ENCODE measurements around the gene TRAPPC10. TPM values are rescaled to one million over a fixed set of nuclear protein-coding genes. Genes with fewer than 3 reads are reported as not detected.

The TRAPPC10 gene
- total RNA-seq, 2 donors from 2014 or later: 17.0 to 24.9 TPM

GRCh38 chr21:44053567-44053966 is 41.5 kb downstream of the TRAPPC10 start:
- intact Hi-C loops (cut with DNase I): no loop called here
- DNase-seq: no peak
- ATAC-seq: no peak

GRCh38 chr21:44054710-44055109 is 42.6 kb downstream of the TRAPPC10 start:
- intact Hi-C loops (cut with DNase I): no loop called here
- no peak for DNase-seq
- peak; percentile 56 to 82 for ATAC-seq

- no peak for ATAC-seq
- intact Hi-C loops (cut with DNase I): no loop called here
- no peak for DNase-seq
Observed at GRCh38 chr21:44057055-44057454, 44.9 kb downstream of the TRAPPC10 start.

- ATAC-seq (no peak), DNase-seq (no peak)
- intact Hi-C loops (cut with DNase I): no loop called here
Observed at GRCh38 chr21:44057960-44058651, 46.0 kb downstream of the TRAPPC10 start.

- ATAC-seq: no peak
- intact Hi-C loops (cut with DNase I): no loop called here
Observed at GRCh38 chr21:44058652-44058964, 46.5 kb downstream of the TRAPPC10 start.

GRCh38 chr21:44058981-44059380 is 46.9 kb downstream of the TRAPPC10 start:
- intact Hi-C loops (cut with DNase I): no loop called here
- ATAC-seq (no peak), DNase-seq (no peak)

More at GRCh38 chr21:44058652-44058964, 46.5 kb downstream of the TRAPPC10 start:
- DNase-seq: no peak

DNA sequence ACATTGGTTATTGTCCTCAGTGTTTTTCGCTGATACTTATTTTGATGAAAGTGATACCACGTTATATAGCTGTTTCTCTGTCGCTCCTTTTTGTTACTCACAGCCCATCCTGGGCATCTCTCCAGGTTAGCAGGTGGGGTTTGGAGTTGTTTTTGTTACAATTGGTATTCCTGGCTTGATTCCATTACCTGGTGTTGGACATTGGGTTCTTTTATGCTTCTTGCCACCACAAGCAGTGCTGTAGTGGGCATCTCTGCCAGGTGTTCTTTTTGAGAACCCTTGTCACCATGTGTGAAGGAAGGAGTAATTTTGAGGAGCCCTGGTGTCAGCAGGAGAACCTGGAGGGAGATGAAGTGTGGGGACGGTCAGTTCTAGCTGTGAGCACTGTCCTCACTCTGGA is 47.6 kb downstream of the TRAPPC10 start:
- intact Hi-C loops (cut with DNase I): no loop called here
- no peak for DNase-seq

DNA sequence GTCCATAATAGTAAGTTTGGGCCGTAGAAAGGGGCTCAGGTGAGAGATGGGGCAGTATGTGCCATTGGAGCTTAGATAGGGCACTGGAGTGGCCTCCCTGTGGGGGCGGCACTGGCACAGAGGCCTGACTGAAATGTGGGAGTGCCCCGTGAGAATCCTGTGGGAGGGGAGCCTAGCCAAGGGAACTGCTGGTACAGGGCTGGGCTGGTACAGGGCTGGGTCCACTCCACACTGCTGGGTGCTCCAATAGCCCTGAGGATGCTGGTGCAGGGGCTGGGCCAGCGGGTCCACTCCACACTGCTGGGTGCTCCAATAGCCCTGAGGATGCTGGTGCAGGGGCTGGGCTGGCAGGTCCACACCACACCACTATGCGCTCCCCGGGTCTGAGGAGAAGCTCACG is 50.3 kb downstream of the TRAPPC10 start:
- intact Hi-C loops (cut with DNase I): no loop called here
- ATAC-seq: peak in 1 of 2 donors; percentile 85
- no peak for DNase-seq

More for the DNA sequence above, 47.6 kb downstream of the TRAPPC10 start:
- no peak for ATAC-seq

DNA sequence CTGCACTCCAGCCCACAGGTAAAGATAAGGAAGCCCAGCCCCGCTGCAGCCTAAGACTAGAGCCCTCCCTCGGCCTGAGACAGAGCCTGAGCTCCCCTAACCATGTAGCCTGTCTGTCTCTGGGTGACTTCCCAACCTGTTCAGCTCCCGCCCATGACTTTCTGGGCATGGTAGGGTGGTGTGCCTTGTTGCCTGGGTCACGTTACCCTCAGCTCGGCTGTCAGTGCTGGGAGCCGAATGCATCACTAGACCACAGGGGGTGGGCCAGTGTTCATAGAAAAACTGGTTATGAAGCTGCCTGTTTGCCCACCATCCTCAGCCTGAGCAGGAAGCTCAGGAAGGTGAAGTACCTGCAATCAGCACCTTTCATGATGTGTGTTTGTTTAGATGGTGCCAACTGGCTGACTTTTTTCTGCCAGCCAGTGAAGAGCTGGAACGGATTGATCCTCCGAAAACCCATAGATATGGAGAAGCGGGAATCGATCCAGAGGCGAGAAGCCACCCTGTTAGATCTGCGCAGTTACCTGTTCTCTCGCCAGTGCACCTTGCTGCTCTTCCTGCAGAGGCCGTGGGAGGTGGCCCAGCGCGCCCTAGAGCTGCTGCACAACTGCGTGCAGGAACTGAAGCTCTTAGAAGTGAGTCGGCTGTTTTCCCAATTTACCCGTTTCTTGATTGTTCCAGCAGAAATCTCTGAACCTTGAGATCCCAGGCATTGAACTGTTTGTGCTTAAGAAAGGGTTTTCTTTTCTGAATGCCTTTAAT is 51.2 kb downstream of the TRAPPC10 start:
- DNase-seq (no peak), ATAC-seq (peak in 1 of 2 donors; percentile 48)
- intact Hi-C loops (cut with DNase I): no loop called here

DNA sequence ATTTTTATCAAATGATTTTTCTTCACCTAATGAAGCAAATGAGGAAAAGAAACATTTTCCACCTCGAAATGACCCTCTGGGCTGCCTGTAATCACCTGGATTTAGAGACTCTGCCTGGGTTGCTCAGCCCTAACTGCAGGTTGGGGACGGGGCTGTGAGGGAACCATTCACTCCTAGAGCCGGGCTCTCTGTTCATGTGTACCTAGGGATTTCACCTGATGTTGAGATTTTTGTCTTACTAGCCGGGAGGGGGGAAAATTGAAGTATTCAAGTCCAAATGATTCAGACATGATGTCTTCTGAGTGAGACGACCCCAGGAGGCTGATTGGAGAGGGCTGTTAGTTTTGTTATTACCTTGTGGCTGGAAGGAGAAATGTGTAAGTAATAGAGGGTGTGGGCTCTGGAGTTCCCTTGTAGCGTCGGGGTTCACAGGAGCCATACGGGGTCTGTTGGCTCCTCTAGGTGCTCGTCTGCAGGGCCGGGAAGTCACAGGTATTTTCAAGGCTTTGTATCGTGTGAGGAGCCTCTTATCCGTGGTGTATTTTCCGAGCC is 52.8 kb downstream of the TRAPPC10 start:
- DNase-seq: no peak
- intact Hi-C loops (cut with DNase I): no loop called here
- no peak for ATAC-seq

GRCh38 chr21:44065428-44065827 is 53.3 kb downstream of the TRAPPC10 start:
- no peak for DNase-seq
- intact Hi-C loops (cut with DNase I): no loop called here
- peak; percentile 12 to 55 for ATAC-seq

DNA sequence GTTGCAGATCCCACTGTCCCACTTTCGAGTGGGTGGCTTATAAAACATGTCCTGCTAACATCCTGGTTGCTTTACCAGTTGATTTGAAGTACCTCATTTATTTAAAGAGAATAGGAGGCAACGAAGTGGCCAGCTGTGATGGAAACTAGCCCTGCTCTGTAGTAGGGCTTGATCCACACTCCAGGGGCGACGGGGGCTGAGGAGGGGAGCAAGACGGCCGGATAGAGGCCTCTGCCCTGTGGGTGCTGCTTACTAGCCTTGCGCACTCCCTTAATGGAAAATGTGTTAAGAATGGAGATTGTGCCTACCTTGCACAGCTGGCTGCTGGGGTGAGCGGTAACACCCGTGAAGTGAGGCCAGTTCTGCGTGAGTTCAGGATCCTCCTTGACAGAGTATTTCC is 54.0 kb downstream of the TRAPPC10 start:
- DNase-seq (no peak), ATAC-seq (no peak)
- intact Hi-C loops (cut with DNase I): no loop called here

- intact Hi-C loops (cut with DNase I): no loop called here
- no peak for DNase-seq
- peak in 1 of 2 donors; percentile 48 for ATAC-seq
Observed at GRCh38 chr21:44067011-44067839, 55.1 kb downstream of the TRAPPC10 start.

GRCh38 chr21:44070391-44070790 is 58.3 kb downstream of the TRAPPC10 start:
- intact Hi-C loops (cut with DNase I): no loop called here
- ATAC-seq (no peak), DNase-seq (no peak)

DNA sequence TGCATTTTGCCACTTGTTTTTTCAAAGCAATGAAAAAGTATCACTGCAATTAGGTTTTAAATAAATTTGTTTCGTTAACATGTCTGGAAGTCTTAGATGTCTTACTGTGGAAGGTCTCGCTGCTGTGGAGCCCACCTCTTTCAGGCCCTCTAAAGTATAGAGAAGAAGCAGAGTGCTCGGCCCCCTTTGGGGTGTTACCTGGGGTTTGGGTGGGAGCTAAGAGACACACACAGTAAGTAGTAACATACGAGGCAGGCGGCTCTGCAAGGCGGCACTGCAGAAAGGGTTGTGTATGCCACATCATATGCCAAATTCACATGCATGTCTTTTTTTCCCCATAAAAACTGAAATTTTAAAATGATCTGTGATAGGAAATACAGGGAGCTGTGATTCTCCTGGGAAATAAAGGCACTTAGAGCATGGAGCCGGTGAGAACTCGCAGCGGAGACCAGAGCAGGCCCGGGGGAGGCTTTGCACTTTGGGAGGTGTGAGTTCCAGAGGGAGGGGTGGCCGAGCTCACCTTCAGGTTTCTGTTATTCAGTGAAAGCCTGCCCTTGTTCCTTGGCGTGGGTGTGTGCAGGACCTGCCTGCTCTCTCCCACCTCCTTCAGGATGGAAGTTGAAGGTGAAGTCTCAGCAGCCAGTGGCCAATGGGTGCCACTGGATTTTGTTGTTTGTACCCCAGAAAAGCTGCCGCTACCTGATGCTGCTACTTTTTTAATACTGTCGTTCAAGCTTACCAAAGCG is 59.4 kb downstream of the TRAPPC10 start:
- ATAC-seq (no peak), DNase-seq (no peak)
- intact Hi-C loops (cut with DNase I): no loop called here

DNA sequence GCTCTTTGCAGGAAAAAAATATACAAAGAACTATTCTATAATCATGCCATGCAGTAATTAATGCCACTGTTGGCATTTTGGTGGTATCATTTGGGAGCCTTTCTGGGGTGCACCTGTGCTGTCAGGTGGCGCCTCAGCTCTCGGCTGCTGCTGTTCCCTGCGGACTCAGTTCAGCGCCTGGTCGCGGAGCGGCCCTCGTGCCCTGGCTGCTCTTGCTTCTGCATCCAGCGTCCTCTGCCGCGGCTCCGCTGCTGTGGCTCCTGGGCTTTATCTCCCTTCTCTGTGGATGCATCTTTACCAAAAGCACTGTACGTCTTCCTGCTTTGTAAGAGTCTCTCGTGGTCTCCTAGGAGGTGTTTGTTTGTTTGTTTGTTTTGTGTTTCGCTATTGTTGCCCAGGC is 60.0 kb downstream of the TRAPPC10 start:
- intact Hi-C loops (cut with DNase I): no loop called here
- DNase-seq (no peak), ATAC-seq (no peak)

DNA sequence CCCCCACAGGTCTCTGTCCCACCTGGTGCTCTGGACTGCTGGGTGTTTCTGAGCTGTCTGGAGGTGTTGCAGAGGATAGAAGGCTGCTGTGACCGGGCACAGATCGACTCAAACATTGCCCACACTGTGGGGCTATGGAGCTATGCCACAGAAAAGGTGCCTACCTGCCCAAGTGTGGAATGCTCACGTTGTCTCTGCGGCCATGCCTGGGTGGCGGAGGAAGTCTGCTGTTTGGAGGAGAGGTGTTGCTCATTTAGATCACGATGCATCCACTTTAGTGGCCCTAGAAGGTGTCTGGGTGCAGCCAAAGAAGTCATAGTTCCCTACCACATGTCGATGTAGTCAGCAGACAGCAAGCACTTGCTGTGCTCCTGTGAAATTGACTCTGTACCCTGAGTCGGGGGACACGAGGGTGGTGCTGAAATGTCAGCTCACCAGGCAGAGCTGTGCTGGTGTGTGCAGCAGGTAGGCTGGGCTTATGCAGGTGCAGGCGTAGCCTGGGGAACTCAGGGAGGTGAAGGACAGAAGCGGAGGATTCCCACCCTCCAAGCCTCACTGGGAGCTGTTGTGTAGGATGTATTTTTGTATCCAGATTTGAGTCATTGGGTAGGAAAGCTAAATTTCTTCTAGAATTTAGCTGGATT is 62.3 kb downstream of the TRAPPC10 start:
- DNase-seq (no peak), ATAC-seq (no peak)
- intact Hi-C loops (cut with DNase I): no loop called here

GRCh38 chr21:44076316-44076715 is 64.2 kb downstream of the TRAPPC10 start:
- ATAC-seq (no peak), DNase-seq (no peak)
- intact Hi-C loops (cut with DNase I): no loop called here

Measured in left cardiac atrium (tissue), 4 donors.